DOHH2 (cell line): Measurements from ENCODE around the gene LMCD1.

Source experiments
- EZH2phosphoT487 ChIP-seq: fragments of 200-600 bp; sonication (generic); IDR thresholded peaks from 2 replicates; pipeline ENCODE4 v1.6.1; 2017; ENCODE audit warnings: borderline replicate concordance, mild to moderate bottlenecking, antibody characterized with exemption, low read length, moderate library complexity, mixed read lengths
- TF ChIP-seq, protein P1 (sequence below): fragments of 200-600 bp; sonication (generic); IDR thresholded peaks from one replicate; pipeline ENCODE4 v1.5.1; 2014; ENCODE audit warnings: antibody characterized with exemption, mild to moderate bottlenecking, low read depth, low read length; ENCODE audit not compliant: poor library complexity, severe bottlenecking

DNA sequence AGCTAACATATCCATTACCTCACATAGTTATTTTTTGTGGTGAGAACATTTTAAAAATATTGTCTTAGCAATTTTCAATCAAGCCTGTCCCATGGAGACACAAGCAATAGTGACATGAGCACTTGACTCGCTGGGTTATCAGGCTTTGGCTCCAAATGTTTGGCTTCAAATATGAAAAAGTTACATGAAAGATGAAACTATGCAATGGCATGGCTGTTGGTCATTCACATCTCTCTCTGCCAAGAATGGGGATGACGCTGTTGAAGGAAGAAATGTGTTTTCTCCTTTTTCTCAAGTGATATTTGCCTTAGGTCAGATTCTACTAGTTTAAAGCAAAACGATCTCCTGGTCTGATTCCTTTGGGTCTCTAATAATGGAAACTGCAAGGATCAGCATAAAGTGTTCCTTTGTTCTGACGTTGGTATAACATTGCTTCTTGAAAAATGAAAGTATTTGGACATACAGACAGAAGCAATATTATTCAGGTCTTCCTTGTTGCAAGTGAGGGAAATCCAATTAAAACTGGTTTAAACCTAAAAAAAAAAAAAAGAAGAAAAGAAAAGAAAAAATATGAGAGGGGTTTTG is 71.8 kb downstream of the LMCD1 start:
- TF ChIP-seq, protein P1, sequence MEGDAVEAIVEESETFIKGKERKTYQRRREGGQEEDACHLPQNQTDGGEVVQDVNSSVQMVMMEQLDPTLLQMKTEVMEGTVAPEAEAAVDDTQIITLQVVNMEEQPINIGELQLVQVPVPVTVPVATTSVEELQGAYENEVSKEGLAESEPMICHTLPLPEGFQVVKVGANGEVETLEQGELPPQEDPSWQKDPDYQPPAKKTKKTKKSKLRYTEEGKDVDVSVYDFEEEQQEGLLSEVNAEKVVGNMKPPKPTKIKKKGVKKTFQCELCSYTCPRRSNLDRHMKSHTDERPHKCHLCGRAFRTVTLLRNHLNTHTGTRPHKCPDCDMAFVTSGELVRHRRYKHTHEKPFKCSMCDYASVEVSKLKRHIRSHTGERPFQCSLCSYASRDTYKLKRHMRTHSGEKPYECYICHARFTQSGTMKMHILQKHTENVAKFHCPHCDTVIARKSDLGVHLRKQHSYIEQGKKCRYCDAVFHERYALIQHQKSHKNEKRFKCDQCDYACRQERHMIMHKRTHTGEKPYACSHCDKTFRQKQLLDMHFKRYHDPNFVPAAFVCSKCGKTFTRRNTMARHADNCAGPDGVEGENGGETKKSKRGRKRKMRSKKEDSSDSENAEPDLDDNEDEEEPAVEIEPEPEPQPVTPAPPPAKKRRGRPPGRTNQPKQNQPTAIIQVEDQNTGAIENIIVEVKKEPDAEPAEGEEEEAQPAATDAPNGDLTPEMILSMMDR: no peak
- no peak for TF ChIP-seq EZH2phosphoT487
